HG03060 (cell line): ENCODE data around the gene CTNNBL1.
"Not testable (repeated sequence)": the region's sequence is repeated elsewhere in the genome, so short reads cannot be mapped to it uniquely, and the experiment has no call there.

Experiments used
- ATAC-seq: cut with Tn5 transposase; IDR thresholded peaks from one replicate; pipeline ENCODE4 v1.9.1; 2021; ENCODE audit warnings: low read depth, moderate number of reproducible peaks; ENCODE audit not compliant: unreplicated experiment

Gene CTNNBL1

GRCh38 chr20:37677969-37678861 is 15.6 kb upstream of the CTNNBL1 start:
- ATAC-seq = no peak

GRCh38 chr20:37679751-37680150 is 14.1 kb upstream of the CTNNBL1 start:
- not testable (repeated sequence) for ATAC-seq

- no peak for ATAC-seq
Observed at GRCh38 chr20:37680420-37680819, 13.4 kb upstream of the CTNNBL1 start.

GRCh38 chr20:37681384-37682112 is 12.3 kb upstream of the CTNNBL1 start:
- ATAC-seq = no peak

- not testable (repeated sequence) for ATAC-seq
Observed at GRCh38 chr20:37683146-37683545, 10.7 kb upstream of the CTNNBL1 start.

- ATAC-seq = no peak
Observed at GRCh38 chr20:37686762-37687477, 6.9 kb upstream of the CTNNBL1 start.

GRCh38 chr20:37687478-37687805 is 6.4 kb upstream of the CTNNBL1 start:
- no peak for ATAC-seq

GRCh38 chr20:37688093-37688492 is 5.7 kb upstream of the CTNNBL1 start:
- no peak for ATAC-seq

- ATAC-seq = no peak
Observed at GRCh38 chr20:37690626-37691369, 3.0 kb upstream of the CTNNBL1 start.

GRCh38 chr20:37692459-37693166 is 1.2 kb upstream of the CTNNBL1 start:
- no peak for ATAC-seq

- no peak for ATAC-seq
Observed at GRCh38 chr20:37693242-37693634, 592 bp upstream of the CTNNBL1 start.

- ATAC-seq = no peak
Observed at GRCh38 chr20:37695684-37696342, 2.0 kb downstream of the CTNNBL1 start.

GRCh38 chr20:37697314-37697713 is 3.5 kb downstream of the CTNNBL1 start:
- no peak for ATAC-seq

- ATAC-seq = no peak
Observed at GRCh38 chr20:37699202-37699601, 5.4 kb downstream of the CTNNBL1 start.

GRCh38 chr20:37700301-37700700 is 6.5 kb downstream of the CTNNBL1 start:
- ATAC-seq = no peak

- ATAC-seq = not testable (repeated sequence)
Observed at GRCh38 chr20:37701676-37702075, 7.8 kb downstream of the CTNNBL1 start.

GRCh38 chr20:37702403-37703034 is 8.7 kb downstream of the CTNNBL1 start:
- ATAC-seq = no peak

GRCh38 chr20:37703035-37703845 is 9.4 kb downstream of the CTNNBL1 start:
- no peak for ATAC-seq
